ENCODE measurements around the gene PPP6R3. TPM values are rescaled to one million over a fixed set of nuclear protein-coding genes. Genes with fewer than 3 reads are reported as not detected.

Gene PPP6R3
- total RNA-seq, 1 donor from 2014 or later, result 224 TPM

DNA sequence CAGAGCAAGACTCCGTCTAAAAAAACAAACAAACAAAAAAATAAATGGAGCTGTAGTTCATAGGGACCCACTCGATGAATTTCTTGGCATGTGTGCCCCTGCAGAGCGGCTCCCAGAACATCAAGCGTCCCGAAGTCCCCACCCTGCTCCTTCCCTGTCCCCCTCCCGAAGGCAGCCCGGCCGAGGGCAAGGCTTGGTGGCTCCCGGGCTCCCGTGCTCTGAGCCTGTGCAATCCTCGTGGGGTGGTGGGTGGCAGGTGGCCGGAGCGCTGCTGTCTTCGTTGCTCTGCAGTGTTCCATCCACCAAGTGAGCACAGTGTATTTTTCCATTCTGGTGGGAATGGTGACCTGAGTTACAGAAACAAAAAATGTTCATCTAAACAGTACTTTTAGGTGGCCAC lies 190.2 kb downstream of the PPP6R3 start:
- no peak for DNase-seq (ENCODE audit: low spot score)

DNA sequence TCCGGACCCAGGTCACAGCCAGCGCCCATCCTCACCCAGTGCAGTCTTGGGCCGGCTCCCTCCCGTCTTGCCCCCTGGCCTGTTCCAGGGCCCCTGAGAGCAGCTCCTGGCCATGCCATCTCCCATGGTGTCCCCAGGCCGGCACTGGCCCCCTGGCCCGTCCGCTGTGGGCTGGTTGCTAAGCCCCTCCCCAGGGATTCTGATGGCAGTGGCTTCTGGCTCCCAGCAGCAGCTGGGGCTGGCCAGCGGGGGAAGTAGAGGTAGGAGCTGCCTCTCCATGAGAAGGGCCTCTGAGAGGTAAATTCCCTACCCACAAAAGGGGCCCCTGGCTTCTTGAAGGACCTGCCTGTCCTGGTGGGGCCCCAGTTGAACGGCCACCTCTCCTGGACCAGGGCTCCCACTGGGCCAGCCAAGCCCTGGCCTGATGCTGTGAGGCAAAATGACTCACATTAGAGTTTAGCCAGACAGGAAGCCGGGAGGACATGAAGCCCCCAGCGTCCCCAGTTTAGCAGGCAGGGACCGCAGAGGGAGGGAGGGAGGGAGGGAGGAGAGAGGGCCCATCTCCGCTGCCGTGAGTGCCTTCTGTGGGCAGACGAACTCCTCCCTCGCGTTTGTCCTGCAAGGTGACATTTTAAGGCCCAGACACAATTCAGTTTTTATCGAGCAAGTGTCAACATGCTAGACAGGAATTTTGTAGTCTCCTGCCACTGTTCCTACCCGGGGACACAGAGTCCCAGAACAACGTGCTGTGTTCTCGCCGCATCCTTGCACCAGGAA lies 190.8 kb downstream of the PPP6R3 start:
- no peak for DNase-seq (ENCODE audit: low spot score)

DNA sequence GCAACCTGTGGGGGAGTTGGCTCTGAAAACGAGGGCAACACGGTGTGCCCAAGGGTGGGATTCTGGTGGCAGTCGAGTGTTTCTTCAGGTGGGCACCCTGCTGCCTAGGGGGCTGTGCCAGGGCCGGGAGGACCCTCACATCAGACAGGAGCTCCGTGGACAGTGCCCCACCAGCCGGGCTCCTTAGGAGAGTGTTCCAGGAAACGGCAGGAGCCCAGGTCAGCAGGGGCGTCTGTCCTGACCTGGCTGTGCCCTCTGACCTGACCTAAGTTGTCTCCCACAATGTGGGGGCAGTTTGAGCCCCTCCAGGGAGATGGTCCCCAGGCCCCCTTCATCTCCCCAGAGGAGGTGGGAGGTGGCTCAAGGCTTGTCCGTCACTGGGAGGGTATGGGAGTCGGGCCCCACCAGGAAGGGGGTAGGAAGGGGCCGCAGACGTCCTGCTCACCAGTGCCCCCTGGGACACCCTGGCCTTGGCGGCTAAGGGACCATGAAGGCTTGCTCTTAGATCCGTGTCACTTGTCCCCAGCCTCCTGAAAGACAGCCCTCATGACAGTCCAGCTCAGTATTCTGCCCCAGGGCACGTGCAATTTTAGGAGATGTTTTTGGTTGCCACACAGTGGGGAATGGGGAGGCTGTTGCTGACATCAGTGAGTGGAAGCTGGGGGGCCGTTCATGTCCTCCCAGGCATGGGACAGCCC lies 191.6 kb downstream of the PPP6R3 start:
- DNase-seq (ENCODE audit: low spot score), result no peak

DNA sequence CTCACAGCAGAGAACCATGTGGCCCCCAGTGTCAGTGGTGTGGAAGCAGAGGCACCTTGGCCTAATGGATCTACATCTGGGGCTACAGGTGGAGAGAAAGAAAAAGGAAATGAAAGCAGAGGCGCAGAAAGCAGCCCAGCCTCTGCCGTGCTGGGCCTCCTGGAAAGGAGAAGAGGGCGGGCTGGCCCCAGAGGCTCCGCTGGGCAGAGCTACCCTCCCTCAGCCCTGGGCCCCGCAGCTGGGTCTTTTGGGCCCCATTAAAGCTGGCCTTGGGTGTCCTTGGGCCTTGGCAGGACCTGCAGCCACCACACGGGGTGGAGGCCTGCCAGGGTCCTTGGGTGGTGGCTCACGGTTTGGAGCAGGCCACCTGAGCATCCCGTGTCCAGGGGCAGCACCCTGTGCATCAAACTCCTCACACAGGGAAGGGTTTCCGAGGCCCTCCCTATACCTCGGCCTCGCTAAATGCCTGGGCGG lies 192.2 kb downstream of the PPP6R3 start:
- no peak for DNase-seq (ENCODE audit: low spot score)

DNA sequence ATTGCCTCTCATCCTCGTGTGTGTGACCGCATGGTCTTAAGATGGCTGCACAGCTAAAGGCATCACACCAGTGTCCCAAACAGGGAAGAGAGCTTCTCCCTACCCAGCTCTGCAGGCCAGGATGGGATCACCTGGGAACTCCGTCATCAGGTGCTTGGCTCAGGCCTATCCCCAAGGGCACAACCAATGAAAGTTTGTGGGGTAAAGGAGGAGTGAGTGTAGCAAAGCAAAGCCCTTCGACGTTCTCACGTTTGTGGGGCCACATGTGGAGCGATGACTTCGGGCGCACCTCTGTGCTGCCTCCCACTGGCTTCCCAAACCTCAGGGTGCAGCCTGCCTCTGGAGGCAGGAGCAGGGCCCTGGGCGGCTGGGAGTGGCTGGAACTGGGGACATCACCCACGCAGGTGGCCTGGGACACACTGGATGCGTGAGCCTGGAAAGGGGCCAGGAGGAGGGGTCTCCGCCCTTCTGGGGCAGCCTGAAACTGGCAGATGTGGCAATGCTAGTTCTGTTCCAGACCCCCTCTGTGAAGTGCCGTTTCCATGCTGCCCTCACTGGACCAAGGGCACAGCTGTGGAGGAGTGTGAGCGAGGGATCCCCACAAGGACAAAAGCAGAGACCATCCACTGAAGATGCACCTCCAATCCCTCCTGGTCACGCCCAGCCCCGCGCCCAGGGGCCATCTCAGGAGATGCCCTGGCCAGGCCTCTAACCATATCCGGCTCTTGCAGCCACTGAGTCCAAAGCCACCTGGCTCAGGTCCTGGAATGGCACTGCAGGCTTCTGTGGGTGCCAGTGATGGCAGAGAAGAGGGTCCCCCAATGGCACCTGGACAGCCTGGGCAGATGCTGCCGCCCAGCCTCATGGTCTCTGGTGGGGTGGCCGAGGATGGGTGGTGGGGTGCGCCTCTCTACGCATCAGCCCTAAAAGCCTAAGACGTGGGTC lies 193.2 kb downstream of the PPP6R3 start:
- DNase-seq (ENCODE audit: low spot score), result no peak

DNA sequence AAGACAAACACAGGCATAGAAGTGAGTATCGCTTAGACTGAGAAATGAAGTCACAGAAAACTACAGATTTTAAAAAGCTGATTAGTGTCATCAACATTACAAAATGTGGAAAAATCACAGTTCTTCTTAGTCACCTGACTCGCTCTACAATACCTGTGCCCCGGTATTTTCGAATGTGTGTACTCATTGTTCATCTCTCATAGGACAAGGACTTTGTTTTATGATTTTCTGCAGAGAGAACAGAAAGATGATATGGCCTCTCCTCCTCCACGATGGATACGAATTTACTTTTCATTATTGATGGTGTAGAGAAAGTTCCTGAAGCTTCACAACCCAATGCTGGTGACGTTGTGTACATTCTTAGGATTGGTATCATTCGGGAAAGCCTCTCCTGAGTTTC lies 194.4 kb downstream of the PPP6R3 start:
- no peak for DNase-seq (ENCODE audit: low spot score)

DNA sequence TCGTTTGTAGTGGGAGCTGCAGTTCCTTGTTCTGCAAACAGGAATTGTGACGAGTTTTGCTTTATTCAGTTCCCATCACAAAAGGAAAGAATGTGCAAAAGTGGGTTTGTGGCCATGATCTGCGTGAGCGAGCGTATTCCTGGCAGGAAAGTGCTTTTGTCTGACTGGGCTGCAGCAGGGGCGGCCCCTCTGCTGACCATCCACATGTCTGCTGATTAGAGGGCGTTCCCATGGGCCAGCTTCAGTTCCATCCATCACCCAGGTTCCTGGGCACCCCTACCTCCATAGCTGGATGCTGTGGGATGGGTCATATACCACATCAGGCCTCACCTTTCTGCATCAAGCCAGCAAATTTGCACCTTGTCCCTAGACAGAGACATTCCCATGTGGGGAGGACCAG lies 194.9 kb downstream of the PPP6R3 start:
- no peak for DNase-seq (ENCODE audit: low spot score)

DNA sequence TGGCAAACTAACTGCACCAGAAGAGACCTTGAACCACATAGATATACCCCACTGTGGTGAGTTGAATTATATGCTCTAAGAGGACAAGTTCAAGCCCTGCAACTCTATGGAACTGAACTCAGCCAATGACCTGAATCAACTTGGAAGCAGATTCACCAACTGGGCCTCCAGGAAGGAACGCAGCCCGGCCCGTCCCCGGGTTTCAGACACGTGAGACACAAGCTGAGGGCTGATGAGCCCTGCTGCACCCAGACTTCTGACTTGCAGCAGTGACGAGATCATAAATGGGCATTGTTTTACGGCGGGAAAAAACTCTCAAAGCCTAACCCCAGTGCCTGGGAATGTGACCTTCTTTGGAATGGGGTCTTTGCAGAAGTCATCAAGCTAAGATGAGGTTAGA lies 195.3 kb downstream of the PPP6R3 start:
- no peak for DNase-seq (ENCODE audit: low spot score)

DNA sequence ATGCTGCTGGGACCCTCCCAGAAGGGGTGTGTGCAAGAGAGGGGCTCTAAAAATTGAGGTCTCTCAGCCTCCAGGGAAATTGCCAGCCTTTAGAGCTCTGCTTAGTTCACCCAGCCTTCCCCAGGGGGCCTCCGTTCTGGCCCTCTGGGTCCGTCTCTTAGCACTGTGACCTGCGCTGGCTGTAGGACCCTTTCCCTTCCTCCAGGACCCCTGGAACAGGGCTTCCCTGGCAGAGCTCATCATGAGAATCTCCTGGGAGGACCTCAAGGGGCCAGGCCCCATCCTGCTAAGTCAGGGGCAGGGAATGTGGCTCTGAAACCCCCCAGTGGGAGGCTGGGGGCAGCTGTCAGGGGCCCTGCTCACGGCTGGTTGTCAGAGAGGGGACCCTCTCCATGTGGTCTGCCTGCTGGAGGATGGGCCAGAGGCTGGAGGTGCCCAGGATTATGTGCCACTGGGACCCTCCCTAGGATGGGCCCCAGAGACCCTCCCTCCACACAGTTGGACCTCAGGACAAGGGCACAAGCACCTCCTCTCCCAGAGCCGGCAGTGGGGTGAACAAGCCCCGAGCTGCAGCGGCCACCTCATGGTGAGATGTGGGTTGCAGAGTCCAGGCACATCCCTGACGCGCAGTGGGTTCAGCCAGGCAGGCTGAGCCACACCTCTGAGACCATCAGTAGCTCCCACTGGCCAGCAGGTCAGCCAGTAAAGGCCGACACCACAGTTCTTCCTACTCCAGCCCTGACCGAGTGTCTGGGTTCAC lies 196.6 kb downstream of the PPP6R3 start:
- DNase-seq (ENCODE audit: low spot score), result no peak

DNA sequence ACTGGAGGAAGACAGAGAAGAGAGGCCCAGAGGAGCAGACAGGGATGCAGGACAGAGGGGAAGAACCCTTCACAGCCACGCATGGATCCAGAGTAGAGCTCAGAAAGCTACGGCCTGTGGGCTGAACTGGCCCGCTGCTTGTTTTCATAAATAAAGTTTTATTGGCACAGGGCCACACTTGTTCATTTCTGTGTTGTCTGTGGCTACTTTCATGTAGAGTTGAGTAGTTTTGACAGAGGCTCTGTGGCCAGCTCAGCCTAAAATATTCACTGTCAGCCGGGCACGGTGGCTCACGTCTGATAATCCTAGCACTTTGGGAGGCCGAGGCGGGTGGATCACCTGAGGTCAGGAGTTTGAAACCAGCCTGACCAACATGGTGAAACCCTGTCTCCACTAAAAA lies 197.5 kb downstream of the PPP6R3 start:
- no peak for DNase-seq (ENCODE audit: low spot score)

DNA sequence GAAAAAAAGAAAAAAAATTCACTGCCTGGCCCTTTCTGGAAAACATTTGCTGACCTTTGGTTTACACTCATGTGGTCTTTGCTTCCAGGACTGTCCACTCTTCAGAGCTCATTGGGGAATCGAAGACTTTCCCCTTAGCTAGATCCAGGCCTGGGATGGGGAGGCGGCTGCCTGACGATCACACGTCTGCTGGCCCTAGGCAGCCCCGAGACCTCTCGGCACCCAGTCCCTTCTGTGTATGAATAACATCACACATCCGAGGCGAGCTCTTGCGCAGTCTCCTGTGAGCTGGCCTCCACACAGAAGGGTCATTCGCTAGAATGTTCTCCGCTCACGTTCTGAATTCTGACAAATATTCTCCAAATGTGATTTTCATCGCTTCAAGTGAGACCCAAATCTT lies 198.1 kb downstream of the PPP6R3 start:
- DNase-seq (ENCODE audit: low spot score), result no peak

DNA sequence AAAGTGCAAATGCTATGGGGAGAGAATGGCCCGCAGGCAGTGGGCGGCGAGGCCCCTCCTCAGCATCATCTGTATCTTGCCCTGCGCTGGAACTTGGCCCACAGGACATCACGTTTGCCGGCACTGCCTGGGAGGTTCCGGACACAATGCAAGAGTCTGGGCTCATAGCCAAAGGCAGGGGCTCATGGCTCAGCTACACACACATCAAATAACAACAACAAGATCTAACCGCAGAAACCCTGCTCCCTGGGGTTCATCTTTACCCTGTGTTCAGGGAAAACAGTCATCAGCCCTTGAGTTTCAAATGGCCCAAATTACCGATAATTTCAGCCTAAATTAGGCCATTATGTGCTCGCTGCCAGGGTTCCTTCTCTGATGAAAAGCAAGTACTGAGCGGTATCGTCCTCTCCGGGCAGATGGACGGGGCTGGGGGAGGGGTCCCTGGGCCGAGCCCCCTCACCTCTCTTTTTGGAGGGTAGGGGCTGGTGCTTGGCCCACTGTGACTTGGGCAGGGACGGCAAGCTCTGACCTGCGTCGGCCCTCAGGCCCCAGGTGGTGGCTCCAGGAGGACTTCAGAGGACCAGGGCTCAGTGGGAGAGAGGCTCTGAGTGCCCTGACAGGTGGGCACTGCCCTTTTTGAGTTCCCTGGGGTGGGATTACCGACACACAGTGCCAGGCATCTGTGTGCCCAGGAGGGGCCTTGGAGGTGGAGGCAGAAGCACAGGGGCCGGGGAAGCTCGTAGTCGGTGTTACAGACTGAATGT lies 198.8 kb downstream of the PPP6R3 start:
- DNase-seq (ENCODE audit: low spot score), result peak; percentile 62

DNA sequence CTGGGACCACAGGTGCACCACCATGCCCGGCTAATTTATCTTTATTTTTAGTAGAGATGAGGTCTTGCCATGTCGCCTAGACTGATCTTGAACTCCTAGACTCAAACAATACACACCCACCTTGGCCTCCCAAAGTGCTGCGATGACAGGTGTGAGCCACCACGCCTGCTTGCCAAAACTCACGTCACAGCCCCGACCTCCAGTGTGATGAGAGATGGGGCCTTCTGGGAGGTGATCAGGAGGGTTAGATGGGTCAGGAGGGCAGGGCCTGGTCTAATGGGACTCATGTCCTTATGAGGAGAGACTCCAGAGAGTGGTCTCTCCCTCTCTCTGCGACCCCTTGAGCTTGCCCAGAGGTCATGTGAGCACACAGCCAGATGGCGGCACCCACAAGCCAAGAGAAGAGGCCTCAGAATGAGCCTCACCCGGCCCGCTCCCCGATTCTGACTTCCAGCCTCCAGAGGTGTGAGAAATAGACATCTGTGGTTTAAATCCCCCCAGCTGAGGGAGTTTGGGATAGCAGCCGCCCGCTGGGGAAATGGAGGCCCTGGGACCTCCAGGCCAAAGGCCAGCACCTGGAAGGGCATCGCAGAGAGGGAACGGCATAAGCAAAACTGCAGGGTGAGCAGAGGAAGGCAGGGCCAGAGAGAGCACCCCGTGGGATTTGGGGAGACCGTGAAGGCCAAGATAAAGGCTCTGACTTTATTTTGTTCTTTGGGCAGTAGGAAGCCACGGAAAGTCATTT lies 199.7 kb downstream of the PPP6R3 start:
- DNase-seq (ENCODE audit: low spot score), result no peak

DNA sequence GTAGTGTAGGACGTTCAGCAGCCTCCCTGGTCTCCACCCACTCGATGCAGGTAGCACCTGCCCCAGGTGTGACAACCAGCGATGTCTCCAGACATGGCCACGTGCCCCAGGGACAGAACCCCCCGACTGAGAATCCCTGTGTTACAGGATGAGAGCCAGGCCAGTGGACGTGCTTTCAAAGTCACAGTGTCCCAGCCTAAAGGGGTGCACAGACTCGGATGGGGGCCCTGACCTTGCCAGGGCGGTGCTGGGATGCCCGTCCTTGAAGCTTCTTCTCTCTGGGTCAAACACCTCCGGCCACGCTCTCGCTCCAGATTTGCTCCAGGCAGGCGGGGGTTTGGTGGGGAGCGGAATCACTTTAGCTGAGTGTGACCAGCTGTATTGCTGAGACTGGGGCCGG lies 200.5 kb downstream of the PPP6R3 start:
- DNase-seq (ENCODE audit: low spot score), result no peak

DNA sequence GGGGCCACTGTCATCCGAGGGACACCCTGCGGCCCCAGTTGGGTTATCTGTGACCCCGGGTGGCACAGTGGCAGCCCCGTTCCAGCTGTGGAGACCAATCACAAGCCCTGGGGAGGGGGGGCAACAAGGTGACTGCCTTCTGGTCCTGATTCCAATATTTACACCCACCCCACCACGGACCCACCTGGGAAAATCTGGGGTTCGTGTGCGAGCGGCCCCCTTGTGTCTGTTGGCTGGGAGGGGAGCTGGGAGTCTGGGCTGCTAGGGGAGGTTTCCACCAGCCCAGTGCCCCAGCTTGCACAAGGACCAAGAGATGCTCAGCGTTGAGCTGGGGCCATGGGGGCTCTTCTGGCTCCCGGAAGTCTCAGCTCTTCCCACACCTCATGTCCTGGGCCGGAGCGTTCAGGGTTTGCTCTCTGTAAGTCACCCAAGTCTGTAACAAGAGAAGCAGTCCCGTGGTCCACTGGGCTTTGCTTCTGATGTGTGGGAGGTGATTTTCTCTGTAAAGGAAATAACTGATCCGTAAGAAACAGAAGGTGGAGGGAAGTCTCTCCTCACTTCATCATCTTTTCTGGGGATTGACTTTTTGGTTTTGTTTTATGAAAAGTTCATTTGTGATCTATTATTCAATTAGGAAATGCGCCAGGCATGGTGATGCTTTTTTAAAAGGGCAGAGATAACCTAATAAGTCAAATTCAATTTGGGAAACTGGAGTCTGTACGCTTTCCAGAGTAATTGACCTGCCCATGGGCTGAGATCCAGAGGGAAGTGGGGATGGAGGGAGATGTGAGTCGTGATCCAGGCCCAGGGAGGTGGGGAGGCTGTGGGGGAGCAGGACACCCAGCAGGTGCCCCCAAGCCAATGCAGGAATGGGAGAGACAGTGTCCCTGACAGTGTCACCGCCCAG lies 201.4 kb downstream of the PPP6R3 start:
- no peak for DNase-seq (ENCODE audit: low spot score)

DNA sequence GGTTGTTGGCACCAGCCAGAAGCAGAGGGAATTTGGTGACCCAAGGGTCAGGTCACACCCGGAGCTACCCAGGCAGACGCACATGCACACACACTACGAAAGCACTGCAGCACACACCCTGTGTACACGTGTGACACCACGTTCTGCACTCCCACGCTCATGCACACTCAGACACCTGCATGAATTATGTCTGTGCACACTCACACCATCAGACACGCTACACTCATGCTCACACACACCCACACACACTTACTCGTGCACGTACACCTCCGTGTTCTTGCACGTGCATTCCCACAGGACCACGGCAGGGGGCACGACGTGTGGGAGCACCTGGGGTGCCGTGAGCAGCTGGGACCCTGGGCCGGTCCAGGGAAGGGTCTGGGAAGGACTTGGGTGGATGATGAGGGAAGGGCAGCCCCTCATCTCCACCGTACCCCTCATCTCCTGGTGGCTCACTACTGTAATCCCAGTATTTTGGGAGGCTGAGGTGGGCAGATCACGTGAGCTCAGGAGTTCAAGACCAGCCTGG lies 203.0 kb downstream of the PPP6R3 start:
- DNase-seq (ENCODE audit: low spot score), result no peak

DNA sequence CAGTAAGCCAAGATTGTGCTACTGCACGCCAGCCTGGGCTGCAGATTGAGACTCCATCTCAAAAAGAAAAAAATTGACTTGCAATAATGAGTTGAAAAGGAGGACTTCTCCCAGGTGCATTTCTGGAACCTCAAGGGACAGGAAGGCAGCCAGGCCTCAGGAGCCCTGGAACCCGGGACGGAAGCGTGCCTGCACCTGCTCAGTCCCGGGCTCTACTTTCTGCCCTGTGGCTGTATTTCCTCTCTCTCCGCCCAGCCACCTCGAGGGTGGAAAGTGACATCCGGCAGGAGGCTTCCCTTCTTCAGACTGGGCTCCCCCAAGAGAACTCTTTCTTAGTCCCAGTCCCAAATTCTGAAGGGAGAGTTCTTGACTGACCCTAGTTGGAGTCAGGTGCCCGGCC lies 203.6 kb downstream of the PPP6R3 start:
- no peak for DNase-seq (ENCODE audit: low spot score)

DNA sequence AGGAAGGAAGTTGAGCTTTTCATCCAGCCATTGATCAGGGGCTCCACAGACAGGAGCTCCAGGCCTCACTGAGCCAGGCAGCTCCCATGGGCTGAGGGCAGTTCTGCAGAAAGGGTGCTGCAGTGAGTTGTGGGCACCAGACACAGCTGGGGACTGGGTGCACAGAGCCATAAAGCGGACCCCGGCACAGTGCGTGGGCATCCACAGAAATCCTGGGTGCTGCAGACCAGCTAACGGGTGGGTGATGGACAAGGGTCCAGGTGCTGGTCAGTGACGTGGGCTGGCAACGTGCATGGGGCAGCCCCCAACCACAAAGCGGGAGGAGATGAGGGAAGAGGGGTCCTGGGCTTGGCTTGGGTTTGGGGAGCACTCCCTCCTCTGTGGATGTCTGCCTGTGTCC lies 204.4 kb downstream of the PPP6R3 start:
- no peak for DNase-seq (ENCODE audit: low spot score)
